ENCODE measurements around the gene C10orf105. TPM values are rescaled to one million over a fixed set of nuclear protein-coding genes. Genes with fewer than 3 reads are reported as not detected.

Gene C10orf105
- total and polyA plus RNA-seq, 2 of the 13 experiments (the other 11 are each of a cell fraction or from before 2014, with no cell fraction given) = not detected

DNA sequence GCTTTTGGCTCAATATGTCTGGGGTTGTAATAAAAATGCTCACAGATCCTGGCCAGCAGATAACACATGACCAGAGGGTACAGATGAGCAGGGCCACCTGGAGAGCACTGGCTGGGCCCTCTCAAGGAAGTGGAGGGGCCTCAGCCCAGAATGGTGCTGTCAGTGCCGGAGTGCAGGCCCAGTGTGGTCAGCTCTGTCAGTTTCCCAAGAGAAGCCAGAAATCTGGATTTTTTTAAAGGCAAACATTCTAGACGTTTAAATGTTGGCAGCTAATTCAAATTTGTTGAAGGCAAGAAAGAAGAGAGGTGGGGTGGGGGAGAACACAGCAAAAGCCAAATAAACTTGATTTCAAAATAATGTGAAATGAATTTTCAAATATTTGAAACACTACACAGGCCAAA is 2.0 kb downstream of the C10orf105 start (continued):
- TF ChIP-seq ZNF589 (CRISPR knock-in tag; conservative IDR thresholded peaks at IDR 0.05) = no peak
- TF ChIP-seq, protein P1, sequence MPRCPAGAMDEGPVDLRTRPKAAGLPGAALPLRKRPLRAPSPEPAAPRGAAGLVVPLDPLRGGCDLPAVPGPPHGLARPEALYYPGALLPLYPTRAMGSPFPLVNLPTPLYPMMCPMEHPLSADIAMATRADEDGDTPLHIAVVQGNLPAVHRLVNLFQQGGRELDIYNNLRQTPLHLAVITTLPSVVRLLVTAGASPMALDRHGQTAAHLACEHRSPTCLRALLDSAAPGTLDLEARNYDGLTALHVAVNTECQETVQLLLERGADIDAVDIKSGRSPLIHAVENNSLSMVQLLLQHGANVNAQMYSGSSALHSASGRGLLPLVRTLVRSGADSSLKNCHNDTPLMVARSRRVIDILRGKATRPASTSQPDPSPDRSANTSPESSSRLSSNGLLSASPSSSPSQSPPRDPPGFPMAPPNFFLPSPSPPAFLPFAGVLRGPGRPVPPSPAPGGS (CRISPR knock-in tag; IDR thresholded peaks at IDR 0.05) = no peak

GRCh38 chr10:71717056-71717455 is 2.5 kb downstream of the C10orf105 start:
- H3K79me2 ChIP-seq (ENCODE audit: insufficient read depth, low read length) = no peaks in the 10 kb centered on the region
- no peaks in the 10 kb centered on the region for H3K36me3 ChIP-seq (replicated peaks in 1 of 2; ENCODE audit: control insufficient read depth in 1 of 2, insufficient read depth in 2 of 2, low read length in 2 of 2)
- no peak overlapping the region for H3K9ac ChIP-seq (ENCODE audit: insufficient read depth, low read depth, low read length)
- no peak for TF ChIP-seq ZNF83 (CRISPR knock-in tag; IDR thresholded peaks at IDR 0.05; ENCODE audit: borderline replicate concordance)
- TF ChIP-seq ZNF343 (CRISPR knock-in tag; IDR thresholded peaks at IDR 0.05) = no peak
- no peak for TF ChIP-seq ZBTB26 (CRISPR knock-in tag; IDR thresholded peaks at IDR 0.05; ENCODE audit: borderline replicate concordance)
- TF ChIP-seq, protein P2, sequence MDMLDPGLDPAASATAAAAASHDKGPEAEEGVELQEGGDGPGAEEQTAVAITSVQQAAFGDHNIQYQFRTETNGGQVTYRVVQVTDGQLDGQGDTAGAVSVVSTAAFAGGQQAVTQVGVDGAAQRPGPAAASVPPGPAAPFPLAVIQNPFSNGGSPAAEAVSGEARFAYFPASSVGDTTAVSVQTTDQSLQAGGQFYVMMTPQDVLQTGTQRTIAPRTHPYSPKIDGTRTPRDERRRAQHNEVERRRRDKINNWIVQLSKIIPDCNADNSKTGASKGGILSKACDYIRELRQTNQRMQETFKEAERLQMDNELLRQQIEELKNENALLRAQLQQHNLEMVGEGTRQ (IDR thresholded peaks at IDR 0.05; ENCODE audit: low read depth, low read length) = no peak
- TF ChIP-seq, protein P2 (CRISPR knock-in tag; IDR thresholded peaks at IDR 0.05; ENCODE audit: borderline replicate concordance) = no peak
- TF ChIP-seq MTA1 (CRISPR knock-in tag; IDR thresholded peaks at IDR 0.05; ENCODE audit: borderline replicate concordance) = no peak
- TF ChIP-seq ISL2 (CRISPR knock-in tag; IDR thresholded peaks at IDR 0.05) = no peak
- TF ChIP-seq, protein P3, sequence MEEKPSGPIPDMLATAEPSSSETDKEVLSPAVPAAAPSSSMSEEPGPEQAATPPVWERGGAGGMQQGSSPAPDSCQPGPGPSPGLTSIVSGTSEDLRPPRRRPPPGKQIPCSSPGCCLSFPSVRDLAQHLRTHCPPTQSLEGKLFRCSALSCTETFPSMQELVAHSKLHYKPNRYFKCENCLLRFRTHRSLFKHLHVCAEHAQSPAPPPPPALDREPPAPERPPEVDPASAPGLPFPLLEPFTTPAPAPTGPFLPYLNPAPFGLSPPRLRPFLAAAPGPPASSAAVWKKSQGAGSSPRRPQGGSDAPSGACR (CRISPR knock-in tag; IDR thresholded peaks at IDR 0.05) = no peak
- TF ChIP-seq, protein P4, sequence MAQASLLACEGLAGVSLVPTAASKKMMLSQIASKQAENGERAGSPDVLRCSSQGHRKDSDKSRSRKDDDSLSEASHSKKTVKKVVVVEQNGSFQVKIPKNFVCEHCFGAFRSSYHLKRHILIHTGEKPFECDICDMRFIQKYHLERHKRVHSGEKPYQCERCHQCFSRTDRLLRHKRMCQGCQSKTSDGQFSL (CRISPR knock-in tag; IDR thresholded peaks at IDR 0.05) = no peak
- no peak for TF ChIP-seq HMG20B (CRISPR knock-in tag; conservative IDR thresholded peaks at IDR 0.05)
- no peak overlapping the region for H3K4me2 ChIP-seq (ENCODE audit: low read depth, low read length)
- intact Hi-C loops (cut with micrococcal nuclease; ENCODE audit: unreplicated experiment) = no loop called here
- DNase-seq (ENCODE audit: low spot score) = no peak
- in situ Hi-C loops (cut with HindIII; ENCODE audit: extremely low pct_ligation_motif_present, low pct_unique_long_range_greater_than_20kb) = no loop called here
- peaks cover 8 to 60% of the 10 kb centered on the region in 2 experiments; a peak in 4 of 5 replicates for H3K27me3 ChIP-seq (ENCODE audit: control insufficient read depth in 1 of 2, insufficient read depth in 2 of 2, low read length in 2 of 2)
- CTCF ChIA-PET (ENCODE audit: low intra/inter-chr PET ratio, low total read pairs) = no interaction called here
- no TSS peak for BruUV-seq (replicated peaks)
- no peak for ATAC-seq
- no peaks in the 10 kb centered on the region for H3K4me1 ChIP-seq (ENCODE audit: insufficient read depth, low read length)
- H3K27ac ChIP-seq (ENCODE audit: extremely low read length, insufficient read depth, low read length) = no peak overlapping the region
- H3K4me3 ChIP-seq (replicated peaks in 1 of 3; ENCODE audit: insufficient read depth in 1 of 3, low read depth in 2 of 3, low read length in 3 of 3) = no peak overlapping the region
- WGBS (ENCODE audit: low lambda C conversion rate) = 36% methylated on average over 4 of the region's 4 CpGs
- POLR2A ChIA-PET = no interaction called here
- FAIRE-seq = no peak
- H4K20me1 ChIP-seq (ENCODE audit: insufficient read depth, low read length) = no peaks in the 10 kb centered on the region
- no peak overlapping the region for H2AFZ ChIP-seq (ENCODE audit: low read length)
- H3K9me3 ChIP-seq (ENCODE audit: low read length) = no peaks in the 10 kb centered on the region
